WTC11 (cell line): ENCODE data around the gene NCBP2.

Source experiments
- ATF2 ChIP-seq: sonication (generic); formaldehyde crosslinking; IDR thresholded peaks from 2 replicates; pipeline ENCODE4 v1.8.1; 2022; ENCODE audit warnings: low read depth, missing genetic modification reagents, borderline replicate concordance
- CREB1 ChIP-seq: sonication (generic); formaldehyde crosslinking; IDR thresholded peaks from 2 replicates; pipeline ENCODE4 v1.8.0; 2023; ENCODE audit warnings: mild to moderate bottlenecking, missing genetic modification reagents
- CTCF ChIP-seq: fragments of 200-600 bp; IDR thresholded peaks from 2 replicates; pipeline ENCODE4 v1.8.0; 2022; ENCODE audit warnings: antibody characterized with exemption
- MLX ChIP-seq: sonication (generic); formaldehyde crosslinking; IDR thresholded peaks from 2 replicates; pipeline ENCODE4 v1.8.1; 2023; ENCODE audit warnings: mild to moderate bottlenecking, missing genetic modification reagents, moderate library complexity
- NFE2L1 ChIP-seq: sonication (generic); formaldehyde crosslinking; IDR thresholded peaks from 2 replicates; pipeline ENCODE4 v1.8.1; 2023; ENCODE audit warnings: missing genetic modification reagents
- NFYB ChIP-seq: sonication (generic); formaldehyde crosslinking; conservative IDR thresholded peaks from 2 replicates; pipeline ENCODE4 v1.8.0; 2022; ENCODE audit warnings: low read depth, missing genetic modification reagents
- NR3C1 ChIP-seq: sonication (generic); formaldehyde crosslinking; conservative IDR thresholded peaks from 2 replicates; pipeline ENCODE4 v1.8.1; 2023; ENCODE audit warnings: low read depth, mild to moderate bottlenecking, missing genetic modification reagents
- SMAD3 ChIP-seq: sonication (generic); formaldehyde crosslinking; IDR thresholded peaks from 2 replicates; pipeline ENCODE4 v1.8.0; 2022; ENCODE audit warnings: missing genetic modification reagents, mild to moderate bottlenecking, borderline replicate concordance
- SP1 ChIP-seq: sonication (generic); formaldehyde crosslinking; conservative IDR thresholded peaks from 2 replicates; pipeline ENCODE4 v1.8.1; 2022; ENCODE audit warnings: missing genetic modification reagents
- ZBTB21 ChIP-seq: sonication (generic); formaldehyde crosslinking; IDR thresholded peaks from 2 replicates; pipeline ENCODE4 v1.8.1; 2023; ENCODE audit warnings: mild to moderate bottlenecking, missing genetic modification reagents, borderline replicate concordance
- ZNF263 ChIP-seq: sonication (generic); formaldehyde crosslinking; IDR thresholded peaks from 2 replicates; pipeline ENCODE4 v1.8.1; 2022; ENCODE audit warnings: low read depth, mild to moderate bottlenecking, moderate library complexity, missing genetic modification reagents
- TF ChIP-seq, protein P1 (sequence below): sonication (generic); formaldehyde crosslinking; conservative IDR thresholded peaks from 2 replicates; pipeline ENCODE4 v1.8.1; 2022; ENCODE audit warnings: mild to moderate bottlenecking, missing genetic modification reagents
- TF ChIP-seq, protein P2 (sequence below): sonication (generic); formaldehyde crosslinking; IDR thresholded peaks from 2 replicates; pipeline ENCODE4 v1.8.0; 2023; ENCODE audit warnings: missing genetic modification reagents
- TF ChIP-seq, protein P3 (sequence below): sonication (generic); formaldehyde crosslinking; IDR thresholded peaks from 2 replicates; pipeline ENCODE4 v1.8.1; 2022; ENCODE audit warnings: mild to moderate bottlenecking, missing genetic modification reagents, moderate library complexity, borderline replicate concordance

- TF ChIP-seq MLX (CRISPR knock-in tag) (no peak), NFYB (CRISPR knock-in tag) (no peak), NFE2L1 (CRISPR knock-in tag) (no peak), ATF2 (no peak), ZBTB21 (CRISPR knock-in tag) (no peak), CTCF (no peak), SP1 (no peak), ZNF263 (no peak), SMAD3 (no peak), CREB1 (CRISPR knock-in tag) (no peak), NR3C1 (CRISPR knock-in tag) (no peak)
- TF ChIP-seq, protein P1, sequence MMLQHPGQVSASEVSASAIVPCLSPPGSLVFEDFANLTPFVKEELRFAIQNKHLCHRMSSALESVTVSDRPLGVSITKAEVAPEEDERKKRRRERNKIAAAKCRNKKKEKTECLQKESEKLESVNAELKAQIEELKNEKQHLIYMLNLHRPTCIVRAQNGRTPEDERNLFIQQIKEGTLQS (CRISPR knock-in tag), result no peak
- TF ChIP-seq, protein P2, sequence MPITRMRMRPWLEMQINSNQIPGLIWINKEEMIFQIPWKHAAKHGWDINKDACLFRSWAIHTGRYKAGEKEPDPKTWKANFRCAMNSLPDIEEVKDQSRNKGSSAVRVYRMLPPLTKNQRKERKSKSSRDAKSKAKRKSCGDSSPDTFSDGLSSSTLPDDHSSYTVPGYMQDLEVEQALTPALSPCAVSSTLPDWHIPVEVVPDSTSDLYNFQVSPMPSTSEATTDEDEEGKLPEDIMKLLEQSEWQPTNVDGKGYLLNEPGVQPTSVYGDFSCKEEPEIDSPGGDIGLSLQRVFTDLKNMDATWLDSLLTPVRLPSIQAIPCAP, result no peak
- TF ChIP-seq, protein P3, sequence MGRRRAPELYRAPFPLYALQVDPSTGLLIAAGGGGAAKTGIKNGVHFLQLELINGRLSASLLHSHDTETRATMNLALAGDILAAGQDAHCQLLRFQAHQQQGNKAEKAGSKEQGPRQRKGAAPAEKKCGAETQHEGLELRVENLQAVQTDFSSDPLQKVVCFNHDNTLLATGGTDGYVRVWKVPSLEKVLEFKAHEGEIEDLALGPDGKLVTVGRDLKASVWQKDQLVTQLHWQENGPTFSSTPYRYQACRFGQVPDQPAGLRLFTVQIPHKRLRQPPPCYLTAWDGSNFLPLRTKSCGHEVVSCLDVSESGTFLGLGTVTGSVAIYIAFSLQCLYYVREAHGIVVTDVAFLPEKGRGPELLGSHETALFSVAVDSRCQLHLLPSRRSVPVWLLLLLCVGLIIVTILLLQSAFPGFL (CRISPR knock-in tag), result no peak
Measured at GRCh38 chr3:196965112-196965803, 22.9 kb upstream of the NCBP2 start.
